GM18909 (cell line): Measurements from ENCODE around the gene LCE1D.

Source experiments
- ATAC-seq: cut with Tn5 transposase; IDR thresholded peaks from one replicate; pipeline ENCODE4 v1.9.1; 2021; ENCODE audit warnings: mild to moderate bottlenecking; ENCODE audit not compliant: unreplicated experiment, poor library complexity

Gene LCE1D

GRCh38 chr1:152811050-152811449 lies 14.5 kb downstream of the LCE1D start:
- no peak for ATAC-seq

- ATAC-seq: no peak
Measured at GRCh38 chr1:152811671-152812070, 15.2 kb downstream of the LCE1D start, which contains the start of gene LCE1B. TSS of gene LCE1B (plus strand) at chr1:152811971. CDS start at chr1:152812447, 476 bp downstream.

DNA sequence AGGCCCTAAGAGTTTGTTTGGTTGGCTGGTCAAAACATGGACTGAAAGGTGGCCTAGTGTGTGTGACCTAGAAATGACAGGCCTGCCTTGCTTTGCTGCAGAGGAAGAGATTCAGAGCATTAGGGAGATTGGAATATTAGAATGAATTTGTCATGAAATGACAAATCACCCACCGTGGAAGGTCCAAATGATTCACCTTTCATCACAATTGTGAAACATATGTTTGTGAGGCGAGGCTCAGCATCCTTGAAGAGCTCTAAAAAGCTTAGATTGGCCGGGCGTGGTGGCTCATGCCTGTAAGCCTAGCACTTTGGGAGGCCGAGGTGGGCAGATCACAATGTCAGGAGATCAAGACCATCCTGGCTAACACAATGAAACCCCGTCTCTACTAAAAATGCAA lies 20.8 kb downstream of the LCE1D start:
- no peak for ATAC-seq

GRCh38 chr1:152823294-152823693 lies 26.8 kb downstream of the LCE1D start:
- no peak for ATAC-seq

GRCh38 chr1:152824964-152825363 lies 28.4 kb downstream of the LCE1D start:
- ATAC-seq: no peak

DNA sequence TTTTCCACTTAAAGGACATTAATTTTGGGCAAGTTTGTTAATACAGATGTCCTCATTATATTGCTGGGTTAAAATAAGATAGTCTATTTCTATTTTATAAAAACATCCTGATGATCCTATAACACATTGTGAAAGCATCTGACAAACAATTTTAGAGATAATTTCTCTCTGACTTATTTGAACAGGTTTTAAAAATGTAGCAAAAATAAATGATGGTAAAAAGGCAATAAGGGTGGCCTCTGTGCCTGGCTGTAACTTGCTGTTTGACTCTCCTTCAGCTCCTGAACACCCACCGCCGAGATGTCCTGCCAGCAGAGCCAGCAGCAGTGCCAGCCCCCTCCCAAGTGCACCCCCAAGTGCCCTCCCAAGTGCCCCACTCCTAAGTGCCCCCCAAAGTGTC lies 30.7 kb downstream of the LCE1D start, which contains the start of gene LCE1A:
LCE1A (plus strand) TSS at position 301 of the 400 bp plus-strand sequence; CDS start at position 301, 0 bp downstream.
- no peak for ATAC-seq

DNA sequence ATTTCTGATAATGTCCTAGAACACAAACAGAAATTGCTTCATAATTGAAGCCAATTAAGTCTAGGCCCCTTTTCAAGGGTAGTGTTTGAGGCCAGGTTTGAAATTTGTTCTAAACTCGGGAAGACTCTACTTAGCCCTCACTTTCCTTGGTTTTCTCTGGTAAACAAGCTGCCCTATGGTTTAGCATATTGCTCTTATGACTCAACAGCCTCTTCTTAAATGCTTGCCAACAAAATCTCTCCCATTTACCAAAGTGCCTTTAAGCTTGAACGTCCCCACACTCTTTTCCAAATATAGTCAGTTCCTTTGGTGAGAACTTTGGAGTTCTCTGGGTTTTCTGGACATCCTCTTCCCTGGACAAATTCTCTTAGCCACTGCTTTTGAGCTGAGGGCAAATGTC lies 40.3 kb downstream of the LCE1D start:
- ATAC-seq: no peak

- no peak for ATAC-seq
Measured at GRCh38 chr1:152842556-152842955, 46.0 kb downstream of the LCE1D start, which contains the start of gene LCE6A. TSS of gene LCE6A (plus strand) at chr1:152842856. CDS start at chr1:152843521, 665 bp downstream.
